IMR-90 (cell line): Measurements from ENCODE around the gene MMP24. TPM values are rescaled to one million over a fixed set of nuclear protein-coding genes. Genes with fewer than 3 reads are reported as not detected.
A peak's percentile ranks its signal among the peaks of the same experiment; 100 is the strongest.

Source experiments
- ATAC-seq: fragments of 200-7000 bp; cut with Tn5 transposase; 2 replicates; pipeline ENCODE4 v1.9.1; 2020; ENCODE audit warnings: low read depth, mild to moderate bottlenecking, moderate library complexity
- BruUV-seq: library from RNA; stranded (reverse); fragments of 400-500 nt; replicated peaks from 2 replicates; lab custom pipeline; 2021; lab: Mats Ljungman, UMichigan
- CTCF ChIA-PET: fragments of 300-600 bp; formaldehyde crosslinking; extraction: SDS; loops from one replicate; lab custom pipeline; 2021; ENCODE audit warnings: antibody characterized with exemption; lab: Yijun Ruan, JAX
- POLR2A ChIA-PET: fragments of 300-600 bp; sonication (Branson Sonifier 250); formaldehyde crosslinking; loops from one replicate; lab custom pipeline; 2022; ENCODE audit warnings: antibody characterized with exemption; ENCODE audit not compliant: unreplicated experiment; lab: Charles Lee
- DNase-seq: peaks from one replicate; pipeline ENCODE4 v3.0.0; 2013
- H2AFZ ChIP-seq: replicated peaks from 2 replicates; pipeline ENCODE3; 2013; ENCODE audit warnings: low read length, mild to moderate bottlenecking; ENCODE audit not compliant: poor library complexity
- H2AK5ac ChIP-seq: 2 replicates; pipeline ENCODE4 v1.6.1; 2013; ENCODE audit warnings: low read depth, low read length, inconsistent platforms
- H2AK9ac ChIP-seq: replicated peaks from 2 replicates; pipeline ENCODE3; 2013; ENCODE audit warnings: mild to moderate bottlenecking, low read depth, low read length, moderate library complexity; ENCODE audit not compliant: poor library complexity
- H2BK120ac ChIP-seq: 2 replicates; pipeline ENCODE4 v1.6.1; 2013; ENCODE audit warnings: low read depth, low read length, inconsistent platforms
- H2BK15ac ChIP-seq: 3 replicates; pipeline ENCODE4 v1.6.1; 2013; ENCODE audit warnings: low read depth, low read length, inconsistent platforms
- H2BK20ac ChIP-seq: 2 replicates; pipeline ENCODE4 v1.6.1; 2013; ENCODE audit warnings: low read depth, mild to moderate bottlenecking, inconsistent platforms, low read length, moderate library complexity
- H2BK5ac ChIP-seq: 2 replicates; pipeline ENCODE4 v1.6.1; 2013; ENCODE audit warnings: mild to moderate bottlenecking, low read depth, low read length, inconsistent platforms; ENCODE audit not compliant: poor library complexity, severe bottlenecking
- H3K14ac ChIP-seq: replicated peaks from 2 replicates; pipeline ENCODE4 v1.6.1; 2013; ENCODE audit warnings: low read depth, low read length, inconsistent platforms
- H3K18ac ChIP-seq: 2 replicates; pipeline ENCODE4 v1.6.1; 2013; ENCODE audit warnings: low read depth, low read length, control low read depth
- H3K23ac ChIP-seq: 2 replicates; pipeline ENCODE4 v1.6.1; 2013; ENCODE audit warnings: low read depth, low read length, inconsistent platforms
- H3K27ac ChIP-seq: 2 replicates; pipeline ENCODE4 v1.5.1; 2013; ENCODE audit warnings: mild to moderate bottlenecking, control low read depth, low read length; ENCODE audit not compliant: insufficient read depth
- H3K27me3 ChIP-seq: 2 replicates; pipeline ENCODE4 v1.6.1; 2013; ENCODE audit warnings: low read length; ENCODE audit not compliant: control insufficient read depth, insufficient read depth
- H3K36me3 ChIP-seq: 2 replicates; pipeline ENCODE4 v1.6.1; 2013; ENCODE audit warnings: low read length, mixed read lengths; ENCODE audit not compliant: control insufficient read depth, insufficient read depth
- H3K4ac ChIP-seq: 2 replicates; pipeline ENCODE4 v1.6.1; 2013; ENCODE audit warnings: low read depth, low read length, inconsistent platforms
- H3K4me1 ChIP-seq: 2 replicates; pipeline ENCODE4 v1.6.1; 2013; ENCODE audit warnings: low read length, mixed read lengths; ENCODE audit not compliant: control insufficient read depth, insufficient read depth
- H3K4me2 ChIP-seq: 2 replicates; pipeline ENCODE4 v1.6.1; 2013; ENCODE audit warnings: low read depth, mild to moderate bottlenecking, control low read depth, low read length, moderate library complexity
- H3K4me3 ChIP-seq: 2 replicates; pipeline ENCODE4 v1.5.1; 2013; ENCODE audit warnings: low read depth, mild to moderate bottlenecking, control low read depth, low read length, moderate library complexity; ENCODE audit not compliant: insufficient read depth
- H3K56ac ChIP-seq: 2 replicates; pipeline ENCODE4 v1.6.1; 2013; ENCODE audit warnings: low read length, inconsistent platforms; ENCODE audit not compliant: insufficient read depth; ENCODE audit errors: extremely low read depth
- H3K79me1 ChIP-seq, 2 experiments: 2 replicates each; pipeline ENCODE4 v1.6.1; 2013; ENCODE audit warnings: low read length in 2 of 2, inconsistent platforms in 1 of 2, low read depth in 1 of 2
- H3K9ac ChIP-seq: 2 replicates; pipeline ENCODE4 v1.6.1; 2013; ENCODE audit warnings: low read depth, low read length, control low read depth
- H3K9me1 ChIP-seq: 2 replicates; pipeline ENCODE4 v1.6.1; 2013; ENCODE audit warnings: low read length, inconsistent platforms; ENCODE audit not compliant: insufficient read depth
- H3K9me3 ChIP-seq: 2 replicates; pipeline ENCODE4 v1.6.1; 2013; ENCODE audit warnings: low read length; ENCODE audit not compliant: control insufficient read depth, insufficient read depth
- H4K20me1 ChIP-seq: 2 replicates; pipeline ENCODE4 v1.6.1; 2013; ENCODE audit warnings: low read length, inconsistent platforms; ENCODE audit not compliant: insufficient read depth
- H4K5ac ChIP-seq: 2 replicates; pipeline ENCODE4 v1.6.1; 2013; ENCODE audit warnings: mild to moderate bottlenecking, low read depth, low read length, control low read depth
- H4K8ac ChIP-seq, 2 experiments: 2 replicates each; pipeline ENCODE4 v1.6.1; 2013; ENCODE audit warnings: low read depth in 2 of 2, low read length in 2 of 2, control low read depth in 1 of 2, inconsistent platforms in 1 of 2
- H4K91ac ChIP-seq: 2 replicates; pipeline ENCODE4 v1.6.1; 2013; ENCODE audit warnings: low read depth, low read length, inconsistent platforms; ENCODE audit not compliant: insufficient read depth
- CEBPB ChIP-seq: IDR thresholded peaks from 2 replicates; pipeline ENCODE4 v1.6.1; 2012; ENCODE audit warnings: low read depth, low read length, improper control_type of control experiment
- MAFK ChIP-seq: IDR thresholded peaks from 2 replicates; pipeline ENCODE4 v1.6.1; 2012; ENCODE audit warnings: low read depth, low read length, improper control_type of control experiment
- RAD21 ChIP-seq: IDR thresholded peaks from 2 replicates; pipeline ENCODE4 v1.6.1; 2012; ENCODE audit warnings: low read length, improper control_type of control experiment
- WGBS, 2 experiments: methylation state at CpG; one replicate each; pipeline versions ENCODE4 v1.1.5 to v1.1.7; 2013; ENCODE audit warnings: missing lambda C conversion rate in 2 of 2; ENCODE audit not compliant: insufficient read length in 1 of 2; ENCODE audit errors: extremely low coverage in 2 of 2; 5-methylcytosine and 5-hydroxymethylcytosine counted together
- dilution Hi-C: fragments of 300-500 bp; cut with HindIII; formaldehyde crosslinking; loops from one replicate; pipeline ENCODE4 v1.14.3; 2018; ENCODE audit warnings: low sequenced_read_pairs; ENCODE audit not compliant: unreplicated experiment
- in situ Hi-C: fragments of 300-500 bp; cut with MboI; formaldehyde crosslinking; loops from 3 replicates; pipeline ENCODE4 v1.14.3; 2019; ENCODE audit warnings: low sequenced_read_pairs, inconsistent platforms, mixed read lengths
- intact Hi-C: fragments of 100-400 bp; cut with micrococcal nuclease; formaldehyde crosslinking; loops from 2 replicates; pipeline ENCODE4 v1.10.0; 2022
- polyA plus RNA-seq, 3 experiments: library from polyadenylated mRNA; depleted of rRNA; stranded (reverse); fragments of >200 nt; gene quantifications; 2 replicates each; pipeline ENCODE4 v1.2.3, GENCODE V29; 2012; ENCODE audit warnings: low replicate concordance in 1 of 3
- total RNA-seq: library from RNA; depleted of rRNA; stranded (reverse); fragments of >200 nt; gene quantifications from 2 replicates; pipeline ENCODE4 v1.2.3, GENCODE V29; 2012

MMP24 gene
- total and polyA plus RNA-seq, 2 of the 4 experiments (the other 2 are of a cell fraction), result 0.36 to 0.79 TPM

DNA sequence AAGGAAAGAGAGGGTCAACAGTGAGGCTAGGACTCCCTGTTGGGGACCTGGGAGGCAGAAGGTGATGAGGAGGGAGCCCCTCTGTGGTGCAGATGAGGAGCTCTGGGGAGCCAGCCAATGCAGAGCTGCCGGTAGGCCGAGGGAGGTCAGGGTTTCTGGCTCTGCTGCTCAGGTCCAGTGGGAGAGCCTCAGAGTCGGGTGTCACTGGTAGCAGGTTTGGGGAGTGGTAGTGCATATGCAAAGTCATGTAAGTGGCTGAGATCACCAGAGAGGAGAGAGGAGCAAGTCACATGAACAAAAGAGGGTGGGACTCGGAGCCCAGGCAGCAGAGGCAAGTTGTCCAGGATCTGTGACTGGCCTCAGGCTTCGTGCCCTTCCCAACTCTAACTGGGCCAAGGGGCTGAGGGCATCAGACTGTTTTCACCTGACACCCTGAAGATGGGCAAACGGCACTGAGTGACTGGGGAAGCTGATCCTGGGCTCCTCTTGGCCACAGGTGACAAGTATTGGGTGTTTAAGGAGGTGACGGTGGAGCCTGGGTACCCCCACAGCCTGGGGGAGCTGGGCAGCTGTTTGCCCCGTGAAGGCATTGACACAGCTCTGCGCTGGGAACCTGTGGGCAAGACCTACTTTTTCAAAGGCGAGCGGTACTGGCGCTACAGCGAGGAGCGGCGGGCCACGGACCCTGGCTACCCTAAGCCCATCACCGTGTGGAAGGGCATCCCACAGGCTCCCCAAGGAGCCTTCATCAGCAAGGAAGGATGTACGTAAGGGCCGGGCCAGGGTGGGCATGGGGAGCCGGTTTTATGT is 44.8 kb downstream of the MMP24 start (continued):
- TF ChIP-seq RAD21, result no peak

- ATAC-seq (0 out of 2 replicates have a peak, but pooled peaks have one; percentile 6), DNase-seq (peak; percentile 51)
- no peaks in the 10 kb centered on the region for H3K27me3 ChIP-seq
- WGBS, 2 experiments, result 90% methylated on average over 2 of the region's 7 CpGs; no CpG with 5 or more reads in 1 of the 2 experiments
- H3K27ac ChIP-seq, result no peak overlapping the region
- no peak overlapping the region for H2AFZ ChIP-seq
- H3K4ac ChIP-seq, result no peak overlapping the region
- BruUV-seq, result no TSS peak
- peaks cover 20 to 44% of the 10 kb centered on the region in 2 experiments for H3K79me1 ChIP-seq
- ChIA-PET CTCF (no interaction called here), POLR2A (interaction anchor here (0.5 kb wide), 1 partner anchor 502 kb away, joined by 5 read pairs; no protein-coding TSS in a partner anchor)
- H3K56ac ChIP-seq, result no peak overlapping the region
- no peak overlapping the region for H2BK120ac ChIP-seq
- peaks cover 45% of the 10 kb centered on the region for H3K36me3 ChIP-seq
- H3K4me2 ChIP-seq, result no peak overlapping the region
- no peaks in the 10 kb centered on the region for H3K9me3 ChIP-seq
- H4K20me1 ChIP-seq, result 0 out of 2 replicates have a peak, but pooled peaks cover 5% of the 10 kb centered on the region
- no peak overlapping the region for H2AK9ac ChIP-seq
- H3K9ac ChIP-seq, result no peak overlapping the region
- no peak for TF ChIP-seq MAFK
- peak; percentile 46; the same call in 1 of the 2 replicates for TF ChIP-seq CEBPB
- no peak overlapping the region for H2AK5ac ChIP-seq
- no peak overlapping the region for H3K14ac ChIP-seq
- no peak overlapping the region for H2BK15ac ChIP-seq
- intact Hi-C loops, result loop anchor here (10.0 kb wide), 2 partner anchors 163 to 397 kb away; partner anchors contain the start of genes ACSS2, GDF5 and GGT7
- H3K9me1 ChIP-seq, result peaks cover 6% of the 10 kb centered on the region; the same call in 1 of the 2 replicates
- H4K91ac ChIP-seq, result no peak overlapping the region
- H3K4me3 ChIP-seq, result no peak overlapping the region
- in situ Hi-C loops, result loop anchor here (25.0 kb wide), 1 partner anchor 410 kb away; the partner anchor contains the start of gene GGT7
- no peak overlapping the region for H4K8ac ChIP-seq
- no peak overlapping the region for H2BK5ac ChIP-seq
- no peak overlapping the region for H4K5ac ChIP-seq
- H3K4me1 ChIP-seq, result peaks cover 6% of the 10 kb centered on the region
- H3K23ac ChIP-seq, result no peak overlapping the region
- H3K18ac ChIP-seq, result no peak overlapping the region
- H2BK20ac ChIP-seq, result no peak overlapping the region
- dilution Hi-C loops, result no loop called here
Observed at GRCh38 chr20:35271904-35272303, 45.4 kb downstream of the MMP24 start.
